ENCODE results near the gene PALM. TPM values are rescaled to one million over a fixed set of nuclear protein-coding genes. Genes with fewer than 3 reads are reported as not detected.

PALM gene
- total RNA-seq, 1 donor from 2014 or later: 32.9 TPM

DNA sequence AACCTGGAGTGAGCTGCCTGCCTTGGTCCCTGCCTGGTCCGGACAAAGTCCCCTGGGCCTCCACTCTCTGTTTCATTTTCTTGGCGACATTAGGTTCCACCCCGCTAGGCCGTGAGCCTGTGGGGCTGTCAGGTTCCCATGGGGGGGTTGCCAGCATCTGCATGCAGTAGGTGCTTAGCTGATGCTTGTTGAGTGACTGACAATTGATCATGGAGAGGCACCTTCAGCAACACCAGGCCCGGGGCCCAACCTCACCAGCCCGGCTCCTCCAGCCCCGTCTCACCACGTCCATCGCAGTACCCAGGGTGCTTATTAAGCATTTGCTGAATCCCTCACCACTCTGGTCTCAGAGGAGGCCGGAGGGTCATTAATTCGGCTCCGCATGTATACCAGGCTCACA is 55.6 kb downstream of the PALM start:
- no peak for ATAC-seq (ENCODE audit: poor library complexity)

DNA sequence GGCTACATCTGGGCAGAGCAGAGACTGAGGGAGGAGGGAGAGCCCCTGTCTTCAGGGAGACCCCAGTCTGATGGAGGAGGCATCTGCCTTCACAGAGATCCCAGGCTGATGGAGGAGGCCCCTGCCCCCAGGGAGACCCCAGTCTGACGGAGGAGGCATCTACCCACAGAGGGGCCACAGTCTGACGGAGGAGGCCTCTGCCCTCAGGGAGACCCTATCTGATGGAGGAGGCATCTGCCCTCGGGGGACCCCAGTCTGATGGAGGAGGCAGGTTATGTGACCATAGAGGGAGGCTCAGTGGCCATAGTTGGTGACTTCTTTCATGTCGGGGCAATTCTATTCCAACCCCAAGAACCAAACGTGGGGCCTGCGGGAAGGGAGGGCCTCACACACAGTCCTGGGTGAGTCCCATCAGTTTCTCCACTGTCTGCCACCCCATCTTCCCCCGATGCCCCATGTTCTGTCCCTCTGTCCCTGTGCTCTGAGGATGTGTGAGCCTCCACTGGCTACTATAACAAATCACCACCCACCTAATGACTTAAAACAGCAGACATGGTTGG is 56.5 kb downstream of the PALM start:
- no peak for DNase-seq
- intact Hi-C loops (cut with DNase I): loop anchor here (10.0 kb wide), 1 partner anchor 220 kb away; the partner anchor contains the start of gene WDR18

More for the DNA sequence above, 55.6 kb downstream of the PALM start:
- DNase-seq: no peak
- intact Hi-C loops (cut with DNase I): loop anchor here (10.0 kb wide), 1 partner anchor 220 kb away; the partner anchor contains the start of gene WDR18

DNA sequence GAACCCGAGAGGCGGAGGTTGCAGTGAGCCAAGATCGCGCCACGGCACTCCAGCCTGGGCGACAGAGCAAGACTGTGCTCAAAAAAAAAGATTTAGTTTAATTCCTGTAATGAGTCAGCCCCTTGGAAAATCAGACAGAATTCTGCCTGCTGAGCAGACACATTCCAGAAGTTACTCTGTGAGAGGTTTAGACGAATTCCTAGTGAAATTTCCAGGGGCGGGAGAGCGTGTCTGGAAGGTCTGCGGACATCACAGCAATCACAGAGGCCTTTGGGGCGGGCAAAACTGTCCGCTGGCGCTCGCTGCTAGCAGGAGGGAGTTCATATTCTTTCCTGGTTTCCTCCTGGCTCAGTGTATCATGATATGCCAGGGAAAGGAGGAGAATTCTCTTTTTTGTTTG is 59.7 kb downstream of the PALM start:
- ATAC-seq (ENCODE audit: poor library complexity) (no peak), DNase-seq (no peak)

More for the DNA sequence above, 56.5 kb downstream of the PALM start:
- ATAC-seq (ENCODE audit: poor library complexity): no peak

DNA sequence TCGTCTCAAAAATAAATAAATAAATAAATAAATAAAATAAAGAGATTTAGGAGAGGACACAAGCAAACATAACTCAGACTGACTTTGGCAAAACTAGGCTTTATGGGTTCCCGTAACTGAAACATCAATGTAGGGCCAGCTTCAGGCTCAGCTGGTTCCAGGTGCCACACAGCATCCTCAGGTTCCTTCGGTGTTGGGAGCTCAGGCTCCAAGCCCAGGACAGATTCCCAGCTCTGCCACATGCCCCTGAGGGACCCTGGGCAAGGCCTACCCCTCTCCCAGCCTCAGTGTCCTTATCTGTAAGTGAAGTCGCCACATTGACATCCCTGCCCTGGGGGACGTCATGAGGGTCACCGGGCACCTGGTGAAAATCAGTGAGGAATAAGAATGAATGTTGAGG is 60.9 kb downstream of the PALM start:
- ATAC-seq (ENCODE audit: poor library complexity) (no peak), DNase-seq (no peak)
- intact Hi-C loops (cut with DNase I): loop anchor here (2.0 to 10.0 kb wide), 3 partner anchors 95 to 215 kb away; partner anchors contain the start of gene WDR18

More for the DNA sequence above, 59.7 kb downstream of the PALM start:
- intact Hi-C loops (cut with DNase I): loop anchor here (2.0 to 10.0 kb wide), 2 partner anchors 150 to 216 kb away; partner anchors contain the start of gene WDR18

DNA sequence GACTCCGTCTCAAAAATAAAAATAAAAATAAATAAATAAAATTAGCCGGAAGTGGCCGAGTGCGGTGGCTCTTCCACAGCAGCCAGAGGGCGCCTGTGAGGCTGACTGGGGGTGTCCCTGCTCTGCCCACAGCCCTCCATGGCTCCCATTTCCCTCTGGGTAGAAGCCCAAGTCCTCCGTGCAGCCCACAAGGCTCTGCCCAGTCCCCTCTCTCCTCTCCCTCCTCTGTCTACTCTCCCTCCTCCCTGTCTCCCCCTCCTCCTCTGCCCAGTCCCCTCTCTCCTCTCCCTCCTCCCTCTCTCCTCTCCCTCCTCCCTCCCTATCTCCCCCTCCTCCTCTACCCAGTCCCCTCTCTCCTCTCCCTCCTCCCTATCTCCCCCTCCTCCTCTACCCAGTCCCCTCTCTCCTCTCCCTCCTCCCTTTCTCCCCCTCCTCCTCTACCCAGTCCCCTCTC is 62.6 kb downstream of the PALM start:
- intact Hi-C loops (cut with DNase I): loop anchor here (10.0 kb wide), 1 partner anchor 93 kb away; no protein-coding TSS in a partner anchor
- DNase-seq: no peak
- ATAC-seq (ENCODE audit: poor library complexity): peak; percentile 37

DNA sequence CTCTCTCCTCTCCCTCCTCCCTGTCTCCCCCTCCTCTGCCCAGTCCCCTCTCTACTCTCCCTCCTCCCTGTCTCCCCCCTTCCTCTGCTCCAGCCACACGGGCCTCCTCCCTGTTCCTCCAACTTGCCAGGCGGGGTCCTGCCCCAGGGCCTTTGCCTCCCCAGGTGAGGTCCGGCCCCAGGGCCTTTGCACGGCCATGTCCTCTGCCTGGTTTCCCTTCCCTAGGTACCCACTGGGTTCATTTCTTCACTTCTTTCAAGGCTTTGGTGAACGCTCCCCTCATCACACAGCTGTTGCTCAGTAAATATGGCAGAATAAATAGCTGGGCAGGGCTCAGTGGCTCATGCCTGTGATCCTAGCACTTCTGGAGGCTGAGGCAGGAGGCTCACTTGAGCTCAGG is 63.3 kb downstream of the PALM start:
- DNase-seq: no peak
- ATAC-seq (ENCODE audit: poor library complexity): no peak
- intact Hi-C loops (cut with DNase I): loop anchor here (10.0 kb wide), 1 partner anchor 93 kb away; no protein-coding TSS in a partner anchor

DNA sequence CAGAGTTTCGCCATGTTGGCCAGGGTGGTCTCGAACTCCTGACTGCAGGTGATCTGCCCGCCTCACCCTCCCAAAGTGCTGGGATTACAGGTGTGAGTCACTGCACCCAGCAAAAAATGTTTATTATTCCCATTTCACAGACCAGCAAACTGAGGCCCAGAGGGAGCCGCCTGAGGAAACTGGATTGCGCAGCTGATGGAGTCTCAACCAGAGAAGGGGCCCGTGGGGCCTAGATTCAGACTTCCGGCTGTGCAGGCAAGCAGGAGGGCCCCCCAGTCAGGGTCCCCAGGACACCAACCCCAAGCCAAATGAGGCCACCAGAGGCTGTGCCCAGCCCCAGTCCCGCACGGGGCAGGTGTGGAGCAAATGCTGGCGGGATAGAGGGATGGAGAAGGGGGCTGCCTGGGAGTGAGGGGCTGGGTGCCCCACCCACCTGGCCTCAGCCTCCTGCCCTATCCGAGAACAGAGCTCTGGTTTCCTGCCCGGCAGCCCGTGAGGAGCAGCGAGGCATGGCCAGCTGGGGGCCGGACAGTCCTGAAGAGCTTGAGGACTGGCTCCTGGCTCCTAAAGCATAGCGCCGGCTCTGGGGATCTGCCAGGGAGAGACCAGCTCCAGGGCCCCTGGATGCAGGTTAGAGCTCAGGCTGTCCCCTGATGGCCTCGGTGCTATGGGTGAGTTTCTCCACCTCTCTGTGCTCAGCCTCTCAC is 64.1 kb downstream of the PALM start:
- no peak for ATAC-seq (ENCODE audit: poor library complexity)
- no peak for DNase-seq
- intact Hi-C loops (cut with DNase I): loop anchor here (10.0 kb wide), 1 partner anchor 92 kb away; no protein-coding TSS in a partner anchor

DNA sequence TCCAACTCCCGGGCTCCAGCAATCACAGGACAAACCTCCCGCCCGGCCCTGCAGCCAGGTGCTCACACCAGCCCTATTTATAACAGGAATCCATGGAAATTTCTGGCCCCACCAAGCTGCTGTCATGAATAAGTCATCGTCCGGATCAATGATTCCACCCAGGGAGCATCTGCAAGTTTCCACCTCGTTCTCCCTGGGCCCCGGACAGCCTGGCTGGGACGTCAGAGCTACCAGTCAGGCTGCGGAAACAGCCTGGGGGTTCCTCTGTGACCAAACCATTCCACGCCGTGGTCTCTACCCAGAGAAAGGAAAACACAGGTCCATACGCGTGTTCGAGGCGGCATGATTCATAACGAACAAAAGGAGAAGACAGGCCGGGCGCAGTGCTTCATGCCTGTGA is 67.8 kb downstream of the PALM start:
- DNase-seq (no peak), ATAC-seq (ENCODE audit: poor library complexity) (no peak)
- intact Hi-C loops (cut with DNase I): loop anchor here (10.0 kb wide), 1 partner anchor 88 kb away; no protein-coding TSS in a partner anchor

DNA sequence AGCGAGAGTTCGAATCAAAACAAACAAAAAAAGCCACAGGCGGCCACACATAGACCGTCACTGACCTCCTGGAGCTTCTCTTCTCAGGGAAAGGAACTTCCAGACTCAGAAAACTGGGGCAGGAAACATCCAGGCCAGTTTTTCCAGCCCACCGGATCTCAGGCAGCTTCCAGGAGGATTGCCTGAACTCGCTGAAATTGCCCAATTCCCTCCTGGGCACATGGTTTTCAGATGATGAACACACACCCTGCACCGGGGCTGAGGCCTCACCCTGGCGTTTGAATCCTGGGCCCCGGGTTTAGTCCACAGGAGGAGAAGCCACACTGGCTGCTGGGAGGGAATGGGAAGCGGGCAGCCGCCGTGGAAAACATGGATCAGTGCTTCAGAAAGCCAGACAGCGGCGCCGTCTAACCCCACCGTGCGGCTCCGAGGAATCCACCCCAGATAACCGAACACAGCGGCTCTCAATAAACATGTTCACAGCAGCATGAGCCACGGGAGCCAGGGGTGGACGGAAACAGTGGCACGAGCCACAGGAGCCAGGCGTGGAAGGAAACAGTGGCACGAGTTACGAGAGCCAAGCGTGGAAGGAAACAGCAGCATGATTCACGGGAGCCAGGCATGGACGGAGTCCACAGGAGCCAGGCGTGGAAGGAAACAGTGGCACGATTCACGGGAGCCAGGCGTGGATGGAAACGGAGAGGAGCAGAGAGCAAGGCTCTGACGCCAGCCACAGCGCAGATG is 70.3 kb downstream of the PALM start:
- intact Hi-C loops (cut with DNase I): loop anchor here (10.0 kb wide), 1 partner anchor 86 kb away; no protein-coding TSS in a partner anchor

DNA sequence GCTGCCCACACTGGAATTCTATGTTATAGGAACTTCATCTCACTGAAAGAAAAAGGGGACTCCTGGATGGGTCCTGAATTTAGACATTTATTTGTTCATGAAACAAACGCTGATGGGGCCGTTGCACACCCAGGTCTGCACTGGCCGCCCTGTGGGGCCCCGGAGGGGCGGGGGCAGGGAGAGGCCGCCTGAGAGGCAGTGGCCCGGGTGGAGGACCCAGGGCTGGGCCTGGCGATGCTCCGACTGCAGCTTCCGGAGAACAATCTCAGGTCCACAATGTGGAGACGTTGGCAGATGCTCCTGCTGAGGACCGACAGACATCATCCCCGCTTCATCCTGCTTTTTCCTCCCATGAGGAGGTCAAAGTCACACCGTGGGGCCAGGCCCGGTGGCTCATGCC is 72.2 kb downstream of the PALM start:
- DNase-seq: no peak
- intact Hi-C loops (cut with DNase I): no loop called here
- ATAC-seq (ENCODE audit: poor library complexity): no peak

More for the DNA sequence above, 70.3 kb downstream of the PALM start:
- DNase-seq (peak; percentile 61), ATAC-seq (ENCODE audit: poor library complexity) (peak; percentile 45)

DNA sequence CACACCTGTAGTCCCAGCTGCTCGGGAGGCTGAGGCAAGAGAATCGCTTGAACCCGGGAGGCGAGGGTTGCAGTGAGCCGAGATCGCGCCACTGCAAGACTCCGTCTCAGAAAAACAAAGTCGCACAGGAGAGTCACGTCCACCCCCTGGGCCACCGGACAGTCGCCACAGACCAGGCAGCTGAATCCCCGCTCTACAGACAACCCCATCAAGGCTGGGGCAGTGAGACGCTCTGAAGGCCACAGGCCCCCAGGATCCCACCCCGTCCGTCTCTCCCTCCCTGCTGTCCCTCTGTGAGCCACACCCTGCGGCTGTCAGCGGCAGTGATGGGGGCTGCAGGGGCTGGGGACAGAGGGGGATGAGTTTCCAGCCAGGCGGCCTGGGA is 73.1 kb downstream of the PALM start:
- ATAC-seq (ENCODE audit: poor library complexity) (no peak), DNase-seq (no peak)
- intact Hi-C loops (cut with DNase I): no loop called here

DNA sequence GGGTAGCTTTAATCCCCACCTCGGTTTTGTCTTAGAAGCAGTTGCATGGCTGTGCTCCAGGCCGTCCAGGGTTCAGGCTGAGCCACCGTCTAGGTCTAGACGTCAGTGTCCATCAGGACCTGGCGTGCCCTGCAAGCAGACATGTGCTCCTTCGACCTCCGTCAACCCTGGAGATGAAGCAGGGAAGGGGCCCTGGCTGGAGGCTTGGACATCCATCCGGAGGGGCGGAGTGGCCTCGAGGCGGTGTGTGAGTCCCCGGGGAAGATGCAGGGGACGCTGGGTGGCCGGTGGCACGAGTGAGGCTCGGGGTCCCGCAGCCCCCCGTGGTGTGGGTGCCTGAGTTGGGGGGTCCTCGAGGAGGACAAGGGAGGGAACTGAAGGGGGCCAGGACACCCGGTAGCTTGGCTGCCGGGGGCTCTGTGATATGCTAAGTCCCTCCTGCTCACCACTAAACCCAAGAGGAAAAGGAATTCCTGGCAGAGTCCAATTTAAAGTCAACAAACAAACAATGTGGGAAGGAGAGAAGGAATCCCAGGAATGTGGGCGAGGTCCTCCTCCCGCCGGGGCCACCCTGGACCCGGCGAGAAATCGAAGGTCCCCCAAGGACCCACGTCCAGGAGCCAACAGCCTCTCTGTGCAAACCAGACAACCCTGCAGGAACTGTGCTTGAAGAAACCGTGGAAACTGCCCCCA is 73.6 kb downstream of the PALM start:
- ATAC-seq (ENCODE audit: poor library complexity) (peak; percentile 56), DNase-seq (no peak)
- intact Hi-C loops (cut with DNase I): no loop called here

DNA sequence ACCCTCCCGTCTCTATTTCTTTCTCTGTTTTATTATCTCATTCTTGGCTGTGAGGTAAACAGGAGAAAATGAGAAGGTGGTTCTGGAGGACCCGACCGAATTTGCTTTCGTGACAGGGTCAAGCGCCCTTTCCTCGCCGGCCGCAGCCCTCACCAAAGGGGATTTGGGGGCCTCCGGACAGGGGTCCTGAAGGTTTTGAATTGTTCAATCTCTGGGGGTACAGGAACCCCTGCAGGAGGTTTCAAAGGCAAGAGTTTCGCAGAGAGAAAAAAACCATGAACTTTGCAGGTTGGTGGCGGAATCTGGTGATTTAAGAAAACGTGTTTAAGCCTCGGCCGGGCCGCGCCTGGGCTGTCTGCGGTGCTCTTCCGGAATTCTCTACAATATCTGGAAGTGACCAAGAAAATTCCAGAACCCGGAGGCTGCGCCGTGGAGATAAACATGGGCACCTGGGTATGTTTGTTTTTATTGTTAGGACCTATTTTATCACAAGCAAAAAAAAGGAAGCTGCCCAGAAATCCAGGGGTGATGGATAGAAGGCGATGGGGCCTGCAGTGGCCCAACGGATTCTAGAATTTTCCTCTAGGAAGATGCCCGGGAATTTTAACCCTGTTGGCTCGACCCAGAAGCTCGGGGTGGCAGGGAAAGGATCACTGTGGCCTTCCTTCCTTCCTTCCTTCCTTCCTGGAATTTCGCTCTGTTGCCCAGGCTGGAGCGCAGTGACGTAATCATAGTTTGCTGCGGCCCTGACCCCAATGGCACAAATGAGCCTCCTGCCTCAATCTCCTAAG is 74.3 kb downstream of the PALM start:
- no peak for DNase-seq
- intact Hi-C loops (cut with DNase I): no loop called here
- ATAC-seq (ENCODE audit: poor library complexity): peak; percentile 28

DNA sequence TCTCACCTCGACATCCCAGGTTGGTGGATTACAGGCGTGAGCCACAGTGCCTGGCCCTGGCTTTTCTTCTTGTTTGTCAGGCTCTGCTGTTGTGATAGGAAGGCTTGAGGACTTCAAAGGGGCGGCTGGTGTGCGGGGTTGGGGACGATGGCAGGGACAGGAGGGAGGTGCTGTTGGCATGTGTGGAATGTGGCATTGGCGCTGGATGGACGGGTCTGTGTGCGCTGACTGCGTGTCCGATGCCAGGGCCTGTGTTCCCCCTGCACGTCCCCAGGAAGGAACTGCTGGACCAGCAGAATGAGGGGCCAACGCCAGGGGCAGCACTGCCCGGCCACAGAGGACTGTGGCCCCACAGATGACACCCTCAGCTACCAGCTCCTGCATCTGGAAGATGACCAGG is 75.8 kb downstream of the PALM start:
- no peak for ATAC-seq (ENCODE audit: poor library complexity)
- DNase-seq: no peak
- intact Hi-C loops (cut with DNase I): no loop called here

DNA sequence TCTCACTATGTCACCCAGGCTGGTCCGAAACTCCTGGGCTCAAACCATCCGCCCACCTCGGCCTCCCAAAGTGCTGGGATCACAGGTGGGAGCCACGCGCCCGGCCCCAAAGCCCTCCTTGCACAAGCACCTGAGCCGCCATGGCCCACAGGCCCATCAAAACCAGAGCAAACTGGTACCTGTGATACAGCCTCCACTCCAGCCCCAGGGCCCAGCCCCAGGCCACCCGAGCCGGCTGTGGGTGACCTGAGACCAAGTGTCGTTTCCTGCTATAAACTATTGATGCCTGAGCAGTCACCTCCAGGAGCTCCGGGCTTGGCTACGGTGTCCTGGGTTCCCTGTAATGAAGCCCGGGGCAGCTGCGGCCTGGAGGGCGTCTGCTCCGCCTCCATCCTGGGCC is 78.8 kb downstream of the PALM start:
- ATAC-seq (ENCODE audit: poor library complexity): no peak
- intact Hi-C loops (cut with DNase I): no loop called here
- no peak for DNase-seq

DNA sequence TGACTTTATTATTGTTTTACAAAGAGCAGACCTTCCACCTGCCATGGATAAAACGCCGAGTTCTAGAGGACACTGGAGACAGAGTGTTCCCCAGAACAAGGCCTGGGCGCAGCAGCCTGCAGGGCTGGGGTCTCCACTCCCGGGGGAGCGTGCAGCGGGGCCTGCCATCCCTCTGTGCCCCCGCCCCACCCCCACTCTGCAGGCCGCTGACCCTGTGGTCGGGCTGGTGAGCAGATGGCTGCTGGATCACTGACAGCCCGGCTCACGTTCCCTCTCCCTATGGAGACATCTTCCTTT is 79.9 kb downstream of the PALM start:
- intact Hi-C loops (cut with DNase I): no loop called here
- ATAC-seq (ENCODE audit: poor library complexity): peak; percentile 18
- no peak for DNase-seq

DNA sequence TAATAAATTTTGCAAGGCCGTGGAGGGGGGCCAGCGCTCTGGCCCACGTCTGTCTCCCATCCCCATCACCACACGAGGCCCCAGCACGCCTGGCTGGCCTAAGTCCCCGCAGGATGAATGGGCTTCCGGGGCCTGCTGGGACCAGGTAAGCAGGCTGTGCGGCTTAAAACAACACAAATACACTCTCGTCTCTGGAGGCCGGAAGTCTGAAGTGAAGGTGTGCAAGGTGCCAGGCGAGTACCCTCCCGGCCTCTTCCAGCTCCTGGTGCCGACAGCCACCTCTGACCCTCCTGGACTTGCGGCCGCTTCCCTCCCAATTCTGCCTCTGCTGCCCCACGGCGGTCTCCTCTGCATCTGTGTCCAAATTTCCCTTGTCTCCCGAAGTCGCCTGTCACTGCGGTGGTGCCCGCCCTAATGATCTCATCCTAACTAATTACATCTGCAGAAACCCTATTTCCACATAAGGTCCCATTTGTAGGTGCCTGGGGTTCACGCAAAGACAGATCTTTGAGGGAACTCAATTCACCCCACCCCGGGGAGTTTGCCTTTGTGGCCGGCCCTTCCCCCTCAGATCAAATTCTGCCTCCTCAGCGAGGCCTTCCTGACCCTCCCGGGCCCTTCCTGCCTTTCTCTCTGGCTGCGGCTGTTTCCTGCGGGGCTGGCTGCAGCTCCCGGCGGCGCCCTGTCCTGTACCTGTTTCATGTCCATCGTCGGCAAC is 80.4 kb downstream of the PALM start:
- intact Hi-C loops (cut with DNase I): no loop called here
- DNase-seq (no peak), ATAC-seq (ENCODE audit: poor library complexity) (peak; percentile 50)

DNA sequence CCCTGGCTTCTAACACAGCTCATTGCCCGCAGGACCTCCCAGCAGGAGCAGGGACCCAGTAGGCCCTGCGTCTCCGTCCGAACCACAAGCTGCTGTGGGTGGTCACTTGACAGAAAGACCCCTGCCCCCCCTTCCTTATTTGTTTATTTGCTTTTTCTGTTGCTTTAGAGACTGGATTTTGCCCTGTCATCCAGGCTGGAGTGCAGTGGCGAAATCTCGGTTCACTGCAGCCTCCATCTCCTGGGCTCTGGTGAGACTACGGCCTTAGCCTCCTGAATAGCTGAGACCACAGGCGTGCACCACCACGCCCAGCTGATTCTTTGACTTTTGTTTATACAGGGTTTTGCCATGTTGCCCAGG is 80.9 kb downstream of the PALM start:
- DNase-seq (no peak), ATAC-seq (ENCODE audit: poor library complexity) (no peak)
- intact Hi-C loops (cut with DNase I): no loop called here

Data from Right ventricle myocardium superior (tissue), 1 donor.